ENCODE data around the gene LRCOL1.

Gene LRCOL1

GRCh38 chr12:132575661-132576060 lies 34.7 kb downstream of the LRCOL1 start:
- peaks cover 25 to 26% of the 10 kb centered on the region in 2 donors for H3K36me3 ChIP-seq (ENCODE audit: control insufficient read depth in 2 of 2, insufficient read depth in 2 of 2, low read length in 2 of 2)
- H3K9ac ChIP-seq (ENCODE audit: low read depth in 1 of 2, low read length in 2 of 2) = no peak overlapping the region
- H3K27ac ChIP-seq (ENCODE audit: low read depth in 2 of 2, low read length in 2 of 2) = no peak overlapping the region

GRCh38 chr12:132574271-132574996 lies 35.9 kb downstream of the LRCOL1 start:
- Histone ChIP-seq H3K4me3 (ENCODE audit: low read length in 2 of 2) (no peak overlapping the region), H3K9me3 (ENCODE audit: control insufficient read depth in 2 of 2, low read length in 2 of 2) (no peaks in the 10 kb centered on the region), H3K4me1 (ENCODE audit: control insufficient read depth in 2 of 2, insufficient read depth in 2 of 2, low read length in 2 of 2) (no peaks in the 10 kb centered on the region), H3K9ac (ENCODE audit: low read depth in 1 of 2, low read length in 2 of 2) (no peak overlapping the region), H3K27ac (ENCODE audit: low read depth in 2 of 2, low read length in 2 of 2) (no peak overlapping the region), H3K27me3 (ENCODE audit: control insufficient read depth in 2 of 2, insufficient read depth in 2 of 2, low read length in 2 of 2) (no peaks in the 10 kb centered on the region), H3K36me3 (ENCODE audit: control insufficient read depth in 2 of 2, insufficient read depth in 2 of 2, low read length in 2 of 2) (peaks cover 24 to 26% of the 10 kb centered on the region in 2 donors)

More at GRCh38 chr12:132575661-132576060, 34.7 kb downstream of the LRCOL1 start:
- no peaks in the 10 kb centered on the region for H3K4me1 ChIP-seq (ENCODE audit: control insufficient read depth in 2 of 2, insufficient read depth in 2 of 2, low read length in 2 of 2)
- no peaks in the 10 kb centered on the region for H3K9me3 ChIP-seq (ENCODE audit: control insufficient read depth in 2 of 2, low read length in 2 of 2)
- H3K27me3 ChIP-seq (ENCODE audit: control insufficient read depth in 2 of 2, insufficient read depth in 2 of 2, low read length in 2 of 2) = no peaks in the 10 kb centered on the region
- H3K4me3 ChIP-seq (ENCODE audit: low read length in 2 of 2) = no peak overlapping the region

- Histone ChIP-seq H3K9me3 (ENCODE audit: control insufficient read depth in 2 of 2, low read length in 2 of 2) (no peaks in the 10 kb centered on the region), H3K27me3 (ENCODE audit: control insufficient read depth in 2 of 2, insufficient read depth in 2 of 2, low read length in 2 of 2) (no peaks in the 10 kb centered on the region), H3K4me1 (ENCODE audit: control insufficient read depth in 2 of 2, insufficient read depth in 2 of 2, low read length in 2 of 2) (no peaks in the 10 kb centered on the region), H3K36me3 (ENCODE audit: control insufficient read depth in 2 of 2, insufficient read depth in 2 of 2, low read length in 2 of 2) (peaks cover 21 to 24% of the 10 kb centered on the region in 2 donors), H3K4me3 (ENCODE audit: low read length in 2 of 2) (no peak overlapping the region), H3K9ac (ENCODE audit: low read depth in 1 of 2, low read length in 2 of 2) (no peak overlapping the region), H3K27ac (ENCODE audit: low read depth in 2 of 2, low read length in 2 of 2) (no peak overlapping the region)
Observed at GRCh38 chr12:132572801-132573760, 37.3 kb downstream of the LRCOL1 start.

GRCh38 chr12:132572106-132572505 lies 38.3 kb downstream of the LRCOL1 start:
- Histone ChIP-seq H3K4me1 (ENCODE audit: control insufficient read depth in 2 of 2, insufficient read depth in 2 of 2, low read length in 2 of 2) (no peaks in the 10 kb centered on the region), H3K9me3 (ENCODE audit: control insufficient read depth in 2 of 2, low read length in 2 of 2) (no peaks in the 10 kb centered on the region), H3K36me3 (ENCODE audit: control insufficient read depth in 2 of 2, insufficient read depth in 2 of 2, low read length in 2 of 2) (peaks cover 18 to 22% of the 10 kb centered on the region in 2 donors), H3K27ac (ENCODE audit: low read depth in 2 of 2, low read length in 2 of 2) (no peak overlapping the region), H3K9ac (ENCODE audit: low read depth in 1 of 2, low read length in 2 of 2) (no peak overlapping the region), H3K27me3 (ENCODE audit: control insufficient read depth in 2 of 2, insufficient read depth in 2 of 2, low read length in 2 of 2) (no peaks in the 10 kb centered on the region), H3K4me3 (ENCODE audit: low read length in 2 of 2) (no peak overlapping the region)

- Histone ChIP-seq H3K9me3 (ENCODE audit: control insufficient read depth in 2 of 2, low read length in 2 of 2) (no peaks in the 10 kb centered on the region), H3K9ac (ENCODE audit: low read depth in 1 of 2, low read length in 2 of 2) (no peak overlapping the region), H3K27ac (ENCODE audit: low read depth in 2 of 2, low read length in 2 of 2) (no peak overlapping the region), H3K4me3 (ENCODE audit: low read length in 2 of 2) (no peak overlapping the region), H3K27me3 (ENCODE audit: control insufficient read depth in 2 of 2, insufficient read depth in 2 of 2, low read length in 2 of 2) (no peaks in the 10 kb centered on the region), H3K4me1 (ENCODE audit: control insufficient read depth in 2 of 2, insufficient read depth in 2 of 2, low read length in 2 of 2) (no peaks in the 10 kb centered on the region), H3K36me3 (ENCODE audit: control insufficient read depth in 2 of 2, insufficient read depth in 2 of 2, low read length in 2 of 2) (peaks cover 18 to 23% of the 10 kb centered on the region in 2 donors)
Observed at GRCh38 chr12:132571598-132571997, 38.8 kb downstream of the LRCOL1 start.

GRCh38 chr12:132571051-132571450 lies 39.3 kb downstream of the LRCOL1 start:
- peaks cover 19 to 23% of the 10 kb centered on the region in 2 donors for H3K36me3 ChIP-seq (ENCODE audit: control insufficient read depth in 2 of 2, insufficient read depth in 2 of 2, low read length in 2 of 2)
- H3K27me3 ChIP-seq (ENCODE audit: control insufficient read depth in 2 of 2, insufficient read depth in 2 of 2, low read length in 2 of 2) = no peaks in the 10 kb centered on the region
- no peak overlapping the region for H3K4me3 ChIP-seq (ENCODE audit: low read length in 2 of 2)
- no peaks in the 10 kb centered on the region for H3K4me1 ChIP-seq (ENCODE audit: control insufficient read depth in 2 of 2, insufficient read depth in 2 of 2, low read length in 2 of 2)
- no peak overlapping the region for H3K27ac ChIP-seq (ENCODE audit: low read depth in 2 of 2, low read length in 2 of 2)
- no peaks in the 10 kb centered on the region for H3K9me3 ChIP-seq (ENCODE audit: control insufficient read depth in 2 of 2, low read length in 2 of 2)
- H3K9ac ChIP-seq (ENCODE audit: low read depth in 1 of 2, low read length in 2 of 2) = no peak overlapping the region

- H3K36me3 ChIP-seq (ENCODE audit: control insufficient read depth in 2 of 2, insufficient read depth in 2 of 2, low read length in 2 of 2) = peaks cover 21 to 22% of the 10 kb centered on the region in 2 donors
- no peak overlapping the region for H3K9ac ChIP-seq (ENCODE audit: low read depth in 1 of 2, low read length in 2 of 2)
- H3K27me3 ChIP-seq (ENCODE audit: control insufficient read depth in 2 of 2, insufficient read depth in 2 of 2, low read length in 2 of 2) = no peaks in the 10 kb centered on the region
- no peak overlapping the region for H3K27ac ChIP-seq (ENCODE audit: low read depth in 2 of 2, low read length in 2 of 2)
- no peaks in the 10 kb centered on the region for H3K9me3 ChIP-seq (ENCODE audit: control insufficient read depth in 2 of 2, low read length in 2 of 2)
- no peaks in the 10 kb centered on the region for H3K4me1 ChIP-seq (ENCODE audit: control insufficient read depth in 2 of 2, insufficient read depth in 2 of 2, low read length in 2 of 2)
- no peak overlapping the region for H3K4me3 ChIP-seq (ENCODE audit: low read length in 2 of 2)
Observed at GRCh38 chr12:132570635-132571034, 39.7 kb downstream of the LRCOL1 start.

- Histone ChIP-seq H3K9ac (ENCODE audit: low read depth in 1 of 2, low read length in 2 of 2) (no peak overlapping the region), H3K27me3 (ENCODE audit: control insufficient read depth in 2 of 2, insufficient read depth in 2 of 2, low read length in 2 of 2) (no peaks in the 10 kb centered on the region), H3K4me1 (ENCODE audit: control insufficient read depth in 2 of 2, insufficient read depth in 2 of 2, low read length in 2 of 2) (no peaks in the 10 kb centered on the region), H3K27ac (ENCODE audit: low read depth in 2 of 2, low read length in 2 of 2) (no peak overlapping the region), H3K36me3 (ENCODE audit: control insufficient read depth in 2 of 2, insufficient read depth in 2 of 2, low read length in 2 of 2) (peaks cover 24 to 26% of the 10 kb centered on the region in 2 donors), H3K4me3 (ENCODE audit: low read length in 2 of 2) (no peak overlapping the region), H3K9me3 (ENCODE audit: control insufficient read depth in 2 of 2, low read length in 2 of 2) (no peaks in the 10 kb centered on the region)
Observed at GRCh38 chr12:132569856-132570480, 40.4 kb downstream of the LRCOL1 start.

GRCh38 chr12:132568826-132569480 lies 41.4 kb downstream of the LRCOL1 start:
- Histone ChIP-seq H3K4me3 (ENCODE audit: low read length in 2 of 2) (no peak overlapping the region), H3K36me3 (ENCODE audit: control insufficient read depth in 2 of 2, insufficient read depth in 2 of 2, low read length in 2 of 2) (peaks cover 15 to 20% of the 10 kb centered on the region in 2 donors), H3K27me3 (ENCODE audit: control insufficient read depth in 2 of 2, insufficient read depth in 2 of 2, low read length in 2 of 2) (no peaks in the 10 kb centered on the region), H3K9ac (ENCODE audit: low read depth in 1 of 2, low read length in 2 of 2) (no peak overlapping the region), H3K9me3 (ENCODE audit: control insufficient read depth in 2 of 2, low read length in 2 of 2) (no peaks in the 10 kb centered on the region), H3K27ac (ENCODE audit: low read depth in 2 of 2, low read length in 2 of 2) (no peak overlapping the region), H3K4me1 (ENCODE audit: control insufficient read depth in 2 of 2, insufficient read depth in 2 of 2, low read length in 2 of 2) (no peaks in the 10 kb centered on the region)
